GM19372 (cell line): ENCODE measurements around the gene KLHL26.

Experiments
- ATAC-seq: cut with Tn5 transposase; IDR thresholded peaks from one replicate; pipeline ENCODE4 v1.9.1; 2021; ENCODE audit warnings: mild to moderate bottlenecking, low read depth, moderate library complexity; ENCODE audit not compliant: unreplicated experiment

Gene KLHL26

GRCh38 chr19:18645035-18645511, 8.2 kb downstream of the KLHL26 start:
- no peak for ATAC-seq

GRCh38 chr19:18646535-18647370, 9.9 kb downstream of the KLHL26 start:
- ATAC-seq, result no peak

- no peak for ATAC-seq
Measured at GRCh38 chr19:18647371-18647767, 10.5 kb downstream of the KLHL26 start.

GRCh38 chr19:18647807-18648206, 11.0 kb downstream of the KLHL26 start:
- ATAC-seq, result no peak

DNA sequence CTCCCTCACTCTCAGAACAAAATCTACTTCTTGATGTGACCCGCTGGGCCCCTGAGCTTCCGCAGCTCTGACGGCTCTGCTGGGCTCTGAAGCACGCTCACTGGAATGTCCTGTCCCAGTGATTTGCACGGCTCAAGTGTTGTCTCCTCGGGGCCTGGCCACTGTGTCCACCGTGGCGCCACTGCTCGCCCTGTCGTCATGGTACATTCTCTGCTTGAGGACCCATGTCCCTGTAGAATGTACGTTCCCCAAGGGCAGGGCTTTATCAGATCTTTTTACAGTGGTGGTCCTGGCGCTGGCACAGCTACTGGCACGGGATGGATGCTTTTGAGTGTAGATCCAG, 12.1 kb downstream of the KLHL26 start:
- ATAC-seq, result no peak

DNA sequence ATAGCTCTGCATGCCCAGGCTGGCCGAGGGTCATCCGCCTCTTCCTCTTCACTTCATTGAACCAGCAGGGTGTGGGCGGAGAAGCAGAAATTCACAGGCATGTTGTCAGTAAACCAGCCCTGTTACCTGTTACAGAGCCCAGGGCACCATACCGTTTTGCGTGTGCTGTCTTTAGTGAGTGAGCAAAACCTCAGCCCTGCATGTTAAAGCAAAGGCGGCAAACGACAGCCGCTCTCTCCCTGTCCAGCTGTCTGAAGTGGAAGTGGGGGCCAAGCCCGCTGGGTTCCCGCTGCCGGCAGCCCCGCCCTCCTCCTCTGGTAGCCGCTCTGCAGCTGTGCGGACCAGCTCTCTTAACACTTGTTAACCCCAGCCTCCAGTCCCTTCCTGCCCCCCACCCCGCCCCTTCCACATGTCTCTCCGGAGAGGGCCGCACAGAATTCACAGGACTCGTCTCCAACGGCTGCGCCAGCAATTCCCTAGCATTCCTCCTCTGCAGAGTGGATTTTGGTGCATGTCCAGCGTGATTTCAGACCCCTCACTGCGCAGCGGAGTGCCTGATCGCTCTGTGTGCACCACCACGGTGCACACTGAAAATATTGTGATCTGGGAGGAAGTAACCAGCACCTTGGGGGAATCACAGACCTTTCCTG, 12.7 kb downstream of the KLHL26 start:
- no peak for ATAC-seq

GRCh38 chr19:18650021-18650390, 13.2 kb downstream of the KLHL26 start:
- no peak for ATAC-seq

DNA sequence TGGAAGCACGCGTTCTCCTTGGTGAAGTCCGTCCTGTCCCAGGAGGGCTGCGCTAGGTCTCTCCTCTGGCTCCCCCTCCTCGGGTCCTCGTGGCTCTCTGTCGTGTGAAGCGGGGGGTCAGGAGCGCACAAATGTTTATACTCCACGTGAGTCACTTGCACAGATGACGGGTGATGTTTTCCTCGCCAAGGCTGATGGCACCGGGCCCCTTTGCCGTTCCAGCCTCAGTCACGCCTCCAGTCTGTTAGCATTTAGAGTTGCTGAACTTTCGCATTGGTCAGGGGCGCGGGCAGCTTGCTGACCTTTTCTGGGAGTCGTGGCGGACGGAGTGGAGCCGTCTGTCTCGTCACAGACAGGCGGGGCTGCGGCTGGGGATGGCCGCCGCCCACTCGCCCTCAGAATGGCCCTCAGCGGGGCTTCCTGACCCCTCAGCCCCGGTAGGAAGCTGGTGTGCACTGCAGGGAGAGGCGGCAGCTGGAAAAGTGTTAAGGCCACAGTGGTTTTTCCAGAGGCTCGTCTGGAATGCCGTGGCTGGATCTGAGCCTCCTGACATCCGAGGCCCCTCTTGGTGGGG, 13.7 kb downstream of the KLHL26 start:
- no peak for ATAC-seq

DNA sequence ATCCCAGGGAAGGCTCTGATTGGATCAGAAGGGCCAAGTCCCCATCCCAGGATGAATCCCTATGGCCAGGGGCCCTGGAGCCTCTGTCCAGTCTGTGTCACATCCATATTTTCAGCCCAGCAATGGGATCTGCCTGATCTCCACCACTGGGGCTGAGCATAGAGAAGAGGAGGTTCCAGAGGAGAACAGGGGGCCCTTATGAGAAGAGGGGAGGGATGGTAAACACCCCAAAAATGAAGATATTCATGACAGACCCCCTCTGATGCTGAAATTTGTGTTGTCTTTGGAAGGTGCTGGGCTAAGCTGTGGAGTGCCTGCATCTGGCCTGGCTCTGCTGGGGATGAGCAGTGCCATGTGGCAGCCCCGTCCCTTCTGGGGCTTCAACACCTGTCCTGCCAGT, 14.5 kb downstream of the KLHL26 start:
- ATAC-seq, result no peak

DNA sequence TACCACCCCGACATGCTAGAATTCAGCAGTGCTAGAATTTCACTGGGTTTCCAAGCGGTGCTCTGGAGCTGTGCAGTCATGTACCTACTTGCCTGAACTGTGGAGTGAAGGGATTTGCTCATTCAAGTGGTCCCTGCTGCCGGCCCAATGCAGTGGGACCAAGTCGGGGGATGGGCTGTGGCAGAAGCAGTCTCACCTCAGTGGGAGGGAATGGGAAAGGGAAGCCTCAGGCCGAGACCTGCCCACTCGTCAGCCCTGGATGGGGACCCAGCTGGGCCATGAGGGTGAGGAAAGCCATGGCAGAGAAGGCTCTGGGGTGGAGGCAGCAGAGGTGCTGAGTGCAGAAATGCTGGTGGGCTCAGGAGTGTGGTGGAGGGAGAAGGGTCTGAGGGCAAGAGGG, 14.9 kb downstream of the KLHL26 start:
- ATAC-seq, result no peak

DNA sequence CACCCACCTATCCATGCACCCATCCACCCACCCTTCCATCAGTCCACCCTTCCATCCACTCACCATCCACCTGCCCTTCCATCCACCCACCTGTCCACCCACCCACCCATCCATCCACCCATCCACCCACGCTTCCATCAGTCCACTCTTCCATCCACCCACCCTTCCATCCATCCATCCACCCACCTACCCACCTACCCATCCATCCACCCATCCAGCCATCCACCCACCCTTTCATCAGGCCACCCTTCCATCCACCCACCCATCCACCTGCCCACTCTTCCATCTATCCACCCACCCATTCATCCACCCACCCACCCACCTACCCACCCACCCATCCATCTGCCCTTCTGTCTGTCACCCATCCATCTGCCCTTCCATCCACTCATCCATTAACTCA, 17.0 kb downstream of the KLHL26 start:
- no peak for ATAC-seq

DNA sequence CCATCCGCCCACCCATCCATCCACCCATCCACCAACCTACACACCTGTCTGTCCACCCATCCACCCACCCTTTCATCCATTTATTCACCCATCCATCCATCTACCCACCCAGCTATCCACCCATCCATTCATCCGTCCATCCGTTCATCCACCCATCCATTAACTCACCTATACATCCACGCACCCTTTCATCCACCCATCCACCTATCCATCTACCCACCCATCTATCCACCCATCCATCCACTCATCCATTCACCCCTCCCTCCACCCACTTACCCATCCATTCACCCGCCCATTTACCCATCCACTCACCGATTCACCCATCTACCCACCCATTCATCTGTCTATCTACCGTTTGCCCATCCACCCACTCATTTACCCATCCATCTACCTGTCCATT, 17.6 kb downstream of the KLHL26 start:
- ATAC-seq, result no peak

DNA sequence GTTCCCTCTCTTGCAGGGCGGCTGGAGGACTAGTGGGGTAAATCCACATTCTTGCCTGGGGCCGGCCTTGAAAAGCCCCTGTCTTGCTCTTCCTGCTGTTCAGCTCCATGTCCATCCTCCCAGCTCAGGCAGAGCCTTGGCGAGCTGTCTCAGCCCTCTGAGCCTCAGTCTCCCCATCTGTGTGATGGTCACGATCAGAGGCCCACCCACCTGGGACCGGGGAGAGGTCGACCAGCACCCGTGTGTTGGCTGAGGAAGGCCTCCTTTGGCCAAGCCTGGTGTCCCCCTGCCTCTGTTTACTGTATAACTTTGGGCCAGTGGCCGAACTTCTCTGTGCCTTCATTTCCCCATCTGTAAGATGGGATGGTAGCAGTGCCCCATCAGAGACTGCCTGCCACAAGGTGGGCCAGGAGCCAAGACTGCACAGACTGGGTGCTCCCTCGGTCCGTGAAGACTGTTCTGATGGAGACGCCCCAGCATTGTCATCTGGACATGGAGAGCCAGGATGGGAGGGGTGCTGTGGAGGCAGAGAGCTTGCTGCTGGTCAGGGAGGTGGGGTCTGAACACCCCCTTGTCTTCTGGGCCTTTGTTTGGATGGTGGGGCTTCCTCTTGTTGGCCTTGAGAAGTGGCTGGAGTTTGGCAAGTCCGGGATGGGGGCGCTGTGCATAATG, 18.5 kb downstream of the KLHL26 start:
- ATAC-seq, result no peak

GRCh38 chr19:18656337-18657086, 19.7 kb downstream of the KLHL26 start:
- no peak for ATAC-seq

GRCh38 chr19:18657590-18658365, 20.9 kb downstream of the KLHL26 start:
- ATAC-seq, result no peak

DNA sequence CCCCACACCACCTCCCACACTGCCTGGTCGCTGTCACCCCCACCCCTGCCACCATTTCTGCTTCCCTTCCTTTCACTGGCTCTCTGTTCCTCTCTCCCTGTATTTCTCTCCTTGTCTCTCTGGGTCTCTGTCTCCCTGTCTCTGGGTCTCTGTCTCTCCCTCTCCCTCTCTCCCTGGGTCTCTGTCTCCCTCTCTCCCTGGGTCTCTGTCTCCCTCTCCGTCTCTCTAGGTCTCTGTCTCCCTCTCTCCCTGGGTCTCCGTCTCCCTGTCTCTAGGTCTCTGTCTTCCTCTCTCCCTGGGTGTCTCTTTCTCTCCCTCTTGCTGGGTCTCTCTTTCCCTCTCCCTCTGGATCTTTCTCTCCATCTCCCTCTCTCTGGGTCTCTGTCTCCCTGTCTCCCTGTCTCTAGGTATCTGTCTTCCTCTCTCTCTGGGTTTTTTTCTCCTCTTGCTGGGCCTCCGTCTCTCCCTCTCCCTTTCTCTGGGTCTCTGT, 21.6 kb downstream of the KLHL26 start:
- ATAC-seq, result no peak

- ATAC-seq, result no peak
Measured at GRCh38 chr19:18659281-18660050, 22.6 kb downstream of the KLHL26 start.

- no peak for ATAC-seq
Measured at GRCh38 chr19:18660051-18660910, 23.5 kb downstream of the KLHL26 start.
